Nephron progenitor cell (in vitro differentiated cells): ENCODE data around the gene TRIO.

ENCODE experiments used
- DNase-seq: peaks from one replicate; pipeline ENCODE4 v3.0.0; 2021
- H3K27ac Mint-ChIP-seq: 2 replicates; pipeline ENCODE4 v1.8.0; 2021; ENCODE audit warnings: mild to moderate bottlenecking, moderate library complexity, mixed read lengths
- H3K27me3 Mint-ChIP-seq: 2 replicates; pipeline ENCODE4 v1.8.0; 2021; ENCODE audit warnings: mild to moderate bottlenecking, low read depth, mixed read lengths; ENCODE audit not compliant: poor library complexity
- H3K36me3 Mint-ChIP-seq: 2 replicates; pipeline ENCODE4 v1.8.0; 2021; ENCODE audit warnings: low read depth, mixed read lengths
- H3K4me1 Mint-ChIP-seq: 2 replicates; pipeline ENCODE4 v1.8.0; 2021; ENCODE audit warnings: mixed read lengths
- H3K4me3 Mint-ChIP-seq: 2 replicates; pipeline ENCODE4 v1.8.0; 2021; ENCODE audit warnings: mild to moderate bottlenecking, moderate library complexity, mixed read lengths
- H3K9me3 Mint-ChIP-seq: 2 replicates; pipeline ENCODE4 v1.8.0; 2021; ENCODE audit warnings: mild to moderate bottlenecking, moderate library complexity, mixed read lengths
- TF ChIP-seq, protein P1 (sequence below): fragments of 200-600 bp; sonication (generic); IDR thresholded peaks from 2 replicates; pipeline ENCODE4 v1.5.0; 2021; ENCODE audit warnings: antibody characterized with exemption

TRIO gene

DNA sequence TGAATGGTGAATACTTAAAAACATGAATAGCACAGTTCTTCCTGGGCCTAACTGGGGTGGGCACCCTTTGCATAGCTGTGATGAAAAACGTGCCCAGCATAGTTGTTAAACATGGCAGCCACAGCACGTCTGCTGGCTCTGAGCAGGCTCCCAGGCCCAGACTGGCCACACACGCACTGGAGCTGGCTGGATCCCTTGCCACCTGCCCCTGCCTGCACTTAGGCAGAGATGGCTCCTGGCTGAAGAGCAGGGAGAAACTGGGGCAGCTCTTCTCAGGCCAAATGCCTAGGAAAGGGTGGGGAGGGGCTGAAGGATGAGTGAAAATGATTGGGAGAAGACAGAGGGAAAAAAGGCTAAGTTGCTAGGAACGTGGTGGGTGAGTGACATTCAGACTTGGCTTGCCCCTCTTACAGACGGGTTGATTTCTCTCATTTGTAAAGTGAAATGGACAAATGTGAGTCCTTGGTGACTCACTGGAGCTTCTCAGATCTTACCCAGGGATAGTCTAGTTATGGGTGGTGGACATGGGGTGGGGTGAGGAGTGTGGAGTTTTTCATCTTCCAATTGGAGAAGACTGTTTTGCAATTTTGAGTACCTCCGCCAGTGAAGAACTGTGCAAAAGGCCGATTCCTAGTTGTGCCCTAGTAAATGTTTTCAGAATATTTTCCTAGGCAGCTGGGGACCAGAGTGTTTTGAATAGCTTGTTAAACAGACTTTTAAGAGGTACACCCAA is 42.4 kb downstream of the TRIO start:
- peak overlapping the region; percentile 71 for H3K27ac Mint-ChIP-seq
- DNase-seq, result no peak
- H3K4me1 Mint-ChIP-seq, result peaks cover 80% of the 10 kb centered on the region
- no peaks in the 10 kb centered on the region for H3K36me3 Mint-ChIP-seq
- H3K27me3 Mint-ChIP-seq, result no peaks in the 10 kb centered on the region
- no peaks in the 10 kb centered on the region for H3K9me3 Mint-ChIP-seq
- TF ChIP-seq, protein P1, sequence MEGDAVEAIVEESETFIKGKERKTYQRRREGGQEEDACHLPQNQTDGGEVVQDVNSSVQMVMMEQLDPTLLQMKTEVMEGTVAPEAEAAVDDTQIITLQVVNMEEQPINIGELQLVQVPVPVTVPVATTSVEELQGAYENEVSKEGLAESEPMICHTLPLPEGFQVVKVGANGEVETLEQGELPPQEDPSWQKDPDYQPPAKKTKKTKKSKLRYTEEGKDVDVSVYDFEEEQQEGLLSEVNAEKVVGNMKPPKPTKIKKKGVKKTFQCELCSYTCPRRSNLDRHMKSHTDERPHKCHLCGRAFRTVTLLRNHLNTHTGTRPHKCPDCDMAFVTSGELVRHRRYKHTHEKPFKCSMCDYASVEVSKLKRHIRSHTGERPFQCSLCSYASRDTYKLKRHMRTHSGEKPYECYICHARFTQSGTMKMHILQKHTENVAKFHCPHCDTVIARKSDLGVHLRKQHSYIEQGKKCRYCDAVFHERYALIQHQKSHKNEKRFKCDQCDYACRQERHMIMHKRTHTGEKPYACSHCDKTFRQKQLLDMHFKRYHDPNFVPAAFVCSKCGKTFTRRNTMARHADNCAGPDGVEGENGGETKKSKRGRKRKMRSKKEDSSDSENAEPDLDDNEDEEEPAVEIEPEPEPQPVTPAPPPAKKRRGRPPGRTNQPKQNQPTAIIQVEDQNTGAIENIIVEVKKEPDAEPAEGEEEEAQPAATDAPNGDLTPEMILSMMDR, result no peak
- H3K4me3 Mint-ChIP-seq, result peak overlapping the region; percentile 29

- H3K9me3 Mint-ChIP-seq, result no peaks in the 10 kb centered on the region
- H3K36me3 Mint-ChIP-seq, result no peaks in the 10 kb centered on the region
- no peak overlapping the region for H3K27ac Mint-ChIP-seq
- H3K4me3 Mint-ChIP-seq, result no peak overlapping the region
- no peak for DNase-seq
- H3K4me1 Mint-ChIP-seq, result peaks cover 80% of the 10 kb centered on the region
- TF ChIP-seq, protein P1, result no peak
- no peaks in the 10 kb centered on the region for H3K27me3 Mint-ChIP-seq
Observed at GRCh38 chr5:14186059-14186830, 43.1 kb downstream of the TRIO start.

GRCh38 chr5:14187157-14187556 is 44.0 kb downstream of the TRIO start:
- TF ChIP-seq, protein P1, result no peak
- H3K4me1 Mint-ChIP-seq, result peaks cover 71% of the 10 kb centered on the region
- H3K36me3 Mint-ChIP-seq, result no peaks in the 10 kb centered on the region
- no peak for DNase-seq
- H3K9me3 Mint-ChIP-seq, result no peaks in the 10 kb centered on the region
- H3K4me3 Mint-ChIP-seq, result no peak overlapping the region
- no peaks in the 10 kb centered on the region for H3K27me3 Mint-ChIP-seq
- H3K27ac Mint-ChIP-seq, result peak overlapping the region; percentile 4

DNA sequence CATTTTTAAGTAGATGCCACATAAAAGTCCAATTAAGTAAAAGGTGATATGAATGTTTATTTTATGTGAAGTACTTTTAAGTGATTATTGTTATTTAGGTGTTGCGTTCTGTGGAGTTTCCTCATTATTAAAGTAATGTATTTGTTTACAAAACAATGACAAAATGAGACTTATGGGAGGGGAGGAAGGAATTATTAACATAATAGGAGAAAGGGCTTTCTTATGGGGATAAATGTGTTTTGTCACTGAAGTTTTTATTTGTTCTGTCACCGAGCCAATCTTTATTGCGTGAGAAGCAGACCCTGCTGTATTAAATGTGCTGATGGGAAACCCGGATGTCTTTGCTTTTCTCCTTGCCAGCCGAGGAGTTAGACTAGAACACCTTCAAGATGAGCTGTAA is 44.5 kb downstream of the TRIO start:
- no peak for DNase-seq
- Mint-ChIP-seq H3K27ac (peak overlapping the region; percentile 4), H3K4me3 (no peak overlapping the region), H3K9me3 (no peaks in the 10 kb centered on the region), H3K36me3 (no peaks in the 10 kb centered on the region), H3K27me3 (no peaks in the 10 kb centered on the region), H3K4me1 (peaks cover 66% of the 10 kb centered on the region)
- TF ChIP-seq, protein P1, result no peak

DNA sequence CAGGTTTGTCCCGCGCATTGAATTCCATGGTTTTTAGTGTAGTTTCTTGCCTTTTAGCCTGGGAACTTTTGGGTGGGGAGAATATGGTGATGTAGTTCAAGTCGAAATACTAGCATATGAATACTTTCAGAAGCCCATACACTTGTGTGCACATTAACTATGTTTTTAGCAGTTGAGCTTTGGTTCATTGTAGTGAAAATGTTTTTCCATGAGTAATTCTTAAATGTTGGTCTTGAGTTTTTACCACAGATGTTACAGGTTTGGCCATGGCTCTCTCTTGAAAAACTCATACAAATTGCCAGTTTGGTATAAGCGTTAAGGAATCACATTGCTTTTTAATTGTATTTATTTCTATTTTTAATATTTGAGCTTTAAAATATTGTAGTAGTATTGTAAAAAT is 45.6 kb downstream of the TRIO start:
- H3K36me3 Mint-ChIP-seq, result no peaks in the 10 kb centered on the region
- DNase-seq, result no peak
- no peak overlapping the region for H3K27ac Mint-ChIP-seq
- peaks cover 57% of the 10 kb centered on the region for H3K4me1 Mint-ChIP-seq
- no peak overlapping the region for H3K4me3 Mint-ChIP-seq
- H3K27me3 Mint-ChIP-seq, result no peaks in the 10 kb centered on the region
- no peaks in the 10 kb centered on the region for H3K9me3 Mint-ChIP-seq
- TF ChIP-seq, protein P1, result no peak
